ENCODE measurements around the gene REV1. TPM values are rescaled to one million over a fixed set of nuclear protein-coding genes. Genes with fewer than 3 reads are reported as not detected.

Gene REV1
- total and polyA plus RNA-seq, 4 donors: 4.0 to 37.7 (median 16.2) TPM

- H3K4me3 ChIP-seq (ENCODE audit: low read depth in 1 of 3, low read length in 3 of 3): peak overlapping the region; percentile 94 to 100 (median 96)
- H3K9me3 ChIP-seq (ENCODE audit: control insufficient read depth in 4 of 4, low read length in 3 of 4): no peaks in the 10 kb centered on the region
- WGBS: under 1% methylated on average over 95 of the region's 95 CpGs
- peaks cover 8 to 19% (median 13%) of the 10 kb centered on the region in 4 donors for H3K4me1 ChIP-seq (ENCODE audit: control insufficient read depth in 4 of 4, insufficient read depth in 4 of 4, low read length in 3 of 4)
- H3K9ac ChIP-seq (ENCODE audit: low read depth in 1 of 2, low read length in 2 of 2): peak overlapping the region; percentile 86 to 95
- H3K27ac ChIP-seq (ENCODE audit: low read depth in 1 of 2, low read length in 2 of 2): peak overlapping the region; percentile 83 to 91
- no peak for TF ChIP-seq HNF4G (IDR thresholded peaks at IDR 0.05)
- TF ChIP-seq FOXA1 (IDR thresholded peaks at IDR 0.05): no peak
- TF ChIP-seq JUND (IDR thresholded peaks at IDR 0.05): no peak
- TF ChIP-seq RAD21 (IDR thresholded peaks at IDR 0.05): peak in 1 of 2 donors; percentile 7
- no peak for TF ChIP-seq TAF1 (conservative IDR thresholded peaks at IDR 0.05)
- peak; percentile 65 for DNase-seq (ENCODE audit: low spot score)
- H3K36me3 ChIP-seq (ENCODE audit: control insufficient read depth in 4 of 4, insufficient read depth in 3 of 4, low read depth in 1 of 4, low read length in 3 of 4): no peaks in the 10 kb centered on the region
- H3K27me3 ChIP-seq (ENCODE audit: control insufficient read depth in 4 of 4, insufficient read depth in 4 of 4, low read length in 3 of 4): no peaks in the 10 kb centered on the region
Observed at GRCh38 chr2:99489063-99489760, 605 bp downstream of the REV1 start.

GRCh38 chr2:99488539-99489062 lies 1.2 kb downstream of the REV1 start:
- Histone ChIP-seq H3K36me3 (ENCODE audit: control insufficient read depth in 4 of 4, insufficient read depth in 3 of 4, low read depth in 1 of 4, low read length in 3 of 4) (no peaks in the 10 kb centered on the region), H3K4me3 (ENCODE audit: low read depth in 1 of 3, low read length in 3 of 3) (peak overlapping the region; percentile 94 to 100 (median 96)), H3K4me1 (ENCODE audit: control insufficient read depth in 4 of 4, insufficient read depth in 4 of 4, low read length in 3 of 4) (peaks cover 8 to 19% (median 13%) of the 10 kb centered on the region in 4 donors), H3K27me3 (ENCODE audit: control insufficient read depth in 4 of 4, insufficient read depth in 4 of 4, low read length in 3 of 4) (no peaks in the 10 kb centered on the region), H3K9ac (ENCODE audit: low read depth in 1 of 2, low read length in 2 of 2) (peak overlapping the region; percentile 86 to 95), H3K9me3 (ENCODE audit: control insufficient read depth in 4 of 4, low read length in 3 of 4) (no peaks in the 10 kb centered on the region), H3K27ac (ENCODE audit: low read depth in 1 of 2, low read length in 2 of 2) (peak overlapping the region; percentile 83 to 91)
- DNase-seq (ENCODE audit: low spot score): no peak
- 2% methylated on average over 8 of the region's 8 CpGs for WGBS
- TF ChIP-seq HNF4A (conservative IDR thresholded peaks at IDR 0.05) (peak in 1 of 2 donors; percentile 22), YY1 (IDR thresholded peaks at IDR 0.05) (no peak)

GRCh38 chr2:99487906-99488305 lies 1.9 kb downstream of the REV1 start:
- no peak for DNase-seq (ENCODE audit: low spot score)
- 30% methylated on average over 3 of the region's 4 CpGs for WGBS
- Histone ChIP-seq H3K4me3 (ENCODE audit: low read depth in 1 of 3, low read length in 3 of 3) (no peak overlapping the region), H3K27me3 (ENCODE audit: control insufficient read depth in 4 of 4, insufficient read depth in 4 of 4, low read length in 3 of 4) (no peaks in the 10 kb centered on the region), H3K27ac (ENCODE audit: low read depth in 1 of 2, low read length in 2 of 2) (no peak overlapping the region), H3K9me3 (ENCODE audit: control insufficient read depth in 4 of 4, low read length in 3 of 4) (no peaks in the 10 kb centered on the region), H3K36me3 (ENCODE audit: control insufficient read depth in 4 of 4, insufficient read depth in 3 of 4, low read depth in 1 of 4, low read length in 3 of 4) (no peaks in the 10 kb centered on the region), H3K9ac (ENCODE audit: low read depth in 1 of 2, low read length in 2 of 2) (no peak overlapping the region), H3K4me1 (ENCODE audit: control insufficient read depth in 4 of 4, insufficient read depth in 4 of 4, low read length in 3 of 4) (peaks cover 8 to 19% (median 13%) of the 10 kb centered on the region in 4 donors)
- TF ChIP-seq TAF1 (conservative IDR thresholded peaks at IDR 0.05): no peak
- no peak for TF ChIP-seq NR2F2 (IDR thresholded peaks at IDR 0.05)
- TF ChIP-seq YY1 (IDR thresholded peaks at IDR 0.05): no peak
- TF ChIP-seq GABPA (IDR thresholded peaks at IDR 0.05 in 1 of 2, conservative IDR thresholded peaks at IDR 0.05 in 1 of 2): no peak
- TF ChIP-seq ZBTB33 (IDR thresholded peaks at IDR 0.05): no peak
- no peak for TF ChIP-seq FOXA2 (IDR thresholded peaks at IDR 0.05)
- TF ChIP-seq SP1 (IDR thresholded peaks at IDR 0.05): no peak
- no peak for TF ChIP-seq EGR1 (IDR thresholded peaks at IDR 0.05; ENCODE audit: low read depth in 2 of 2)
- no peak for TF ChIP-seq JUND (IDR thresholded peaks at IDR 0.05)
- no peak for TF ChIP-seq CTCF (IDR thresholded peaks at IDR 0.05; ENCODE audit: low read depth, low read length, missing input control)
- no peak for TF ChIP-seq MAX (IDR thresholded peaks at IDR 0.05)
- no peak for TF ChIP-seq RXRA (IDR thresholded peaks at IDR 0.05)
- TF ChIP-seq HNF4G (IDR thresholded peaks at IDR 0.05): no peak
- TF ChIP-seq RAD21 (IDR thresholded peaks at IDR 0.05): no peak
- no peak for TF ChIP-seq HNF4A (conservative IDR thresholded peaks at IDR 0.05)
- no peak for TF ChIP-seq ATF3 (IDR thresholded peaks at IDR 0.05)

Measured in liver (tissue), 9 donors.